H1 (cell line): Measurements from ENCODE around the gene DYNLRB1. TPM values are rescaled to one million over a fixed set of nuclear protein-coding genes. Genes with fewer than 3 reads are reported as not detected.

ENCODE experiments used
- CTCF ChIA-PET: fragments of 300-600 bp; sonication (Branson Sonifier 250); formaldehyde crosslinking; loops from one replicate; lab custom pipeline; 2021; ENCODE audit not compliant: partially characterized antibody; lab: Charles Lee
- POLR2A ChIA-PET: fragments of 300-600 bp; sonication (Branson Sonifier 250); formaldehyde crosslinking; loops from one replicate; lab custom pipeline; 2021; ENCODE audit warnings: inconsistent platforms; ENCODE audit not compliant: partially characterized antibody; lab: Charles Lee
- DNase-seq, 2 experiments: peaks; one replicate each; pipeline versions ENCODE4 v3.0.0 to v3.0.0-alpha.2; 2010 to 2022; ENCODE audit warnings: low spot score in 2 of 2, low read depth in 1 of 2, mixed read lengths in 1 of 2
- FAIRE-seq: peaks from 2 replicates; lab custom pipeline; 2011; peaks lifted over from hg19 to GRCh38; lab: Jason Lieb, UNC
- H2AFZ ChIP-seq: 2 replicates; pipeline ENCODE4 v1.8.1; 2012; ENCODE audit warnings: low read length, inconsistent platforms
- H2AK5ac ChIP-seq: 2 replicates; pipeline ENCODE4 v1.6.1; 2013; ENCODE audit warnings: low read depth, low read length
- H2BK120ac ChIP-seq: replicated peaks from 2 replicates; pipeline ENCODE3; 2013; ENCODE audit warnings: low read depth, low read length, inconsistent platforms
- H2BK12ac ChIP-seq: 2 replicates; pipeline ENCODE4 v1.6.1; 2013; ENCODE audit warnings: low read depth, low read length
- H2BK15ac ChIP-seq: 2 replicates; pipeline ENCODE4 v1.6.1; 2013; ENCODE audit warnings: low read length
- H2BK20ac ChIP-seq: 2 replicates; pipeline ENCODE4 v1.6.1; 2013; ENCODE audit warnings: low read length
- H2BK5ac ChIP-seq: 2 replicates; pipeline ENCODE4 v1.6.1; 2013; ENCODE audit warnings: low read depth, low read length
- H3K14ac ChIP-seq: 2 replicates; pipeline ENCODE4 v1.6.1; 2013; ENCODE audit warnings: inconsistent platforms; ENCODE audit not compliant: insufficient read length
- H3K18ac ChIP-seq: 2 replicates; pipeline ENCODE4 v1.6.1; 2013; ENCODE audit warnings: low read length; ENCODE audit errors: extremely low read depth
- H3K23ac ChIP-seq: 2 replicates; pipeline ENCODE4 v1.6.1; 2013; ENCODE audit warnings: inconsistent platforms; ENCODE audit not compliant: insufficient read length
- H3K23me2 ChIP-seq: 2 replicates; pipeline ENCODE4 v1.6.1; 2013; ENCODE audit warnings: low read depth, low read length
- H3K27ac ChIP-seq: 2 replicates; pipeline ENCODE4 v1.6.1; 2011; ENCODE audit warnings: low read depth, low read length, inconsistent platforms
- H3K27me3 ChIP-seq, 4 experiments: replicated peaks in 1 of 4; 1 replicate in 1 of 4; 2 replicates in 3 of 4; pipeline versions ENCODE4 v1.6.1 to v1.8.1; 2011 to 2013; ENCODE audit warnings: low read length in 3 of 4, mild to moderate bottlenecking in 3 of 4, inconsistent platforms in 2 of 4, mixed read lengths in 2 of 4, moderate library complexity in 1 of 4; ENCODE audit not compliant: control insufficient read depth in 3 of 4, insufficient read depth in 3 of 4; ENCODE audit errors: extremely low read depth in 1 of 4
- H3K36me3 ChIP-seq, 4 experiments: 2 replicates each; pipeline versions ENCODE4 v1.6.1 to v1.8.1; 2011 to 2013; ENCODE audit warnings: mild to moderate bottlenecking in 4 of 4, low read length in 3 of 4, moderate library complexity in 2 of 4, control low read depth in 1 of 4, inconsistent platforms in 1 of 4; ENCODE audit not compliant: insufficient read depth in 4 of 4, control insufficient read depth in 2 of 4
- H3K4ac ChIP-seq: replicated peaks from 2 replicates; pipeline ENCODE3; 2013; ENCODE audit warnings: low read length, low read depth, mixed read lengths, inconsistent platforms; ENCODE audit not compliant: insufficient read length
- H3K4me1 ChIP-seq, 4 experiments: replicated peaks in 1 of 4; 1 replicate in 1 of 4; 2 replicates in 3 of 4; pipeline versions ENCODE4 v1.6.1 to v1.8.1; 2011 to 2013; ENCODE audit warnings: low read length in 3 of 4, inconsistent platforms in 2 of 4, mixed read lengths in 1 of 4; ENCODE audit not compliant: insufficient read depth in 4 of 4, control insufficient read depth in 3 of 4
- H3K4me2 ChIP-seq, 2 experiments: 2 replicates each; pipeline versions ENCODE4 v1.6.1 to v1.8.1; 2011 to 2013; ENCODE audit warnings: low read depth in 2 of 2, low read length in 2 of 2, control low read depth in 1 of 2, inconsistent platforms in 1 of 2, mild to moderate bottlenecking in 1 of 2; ENCODE audit not compliant: insufficient read depth in 1 of 2
- H3K4me3 ChIP-seq, 4 experiments: fragments of 200-600, 300-600 bp in 1 of 4; sonication (generic), shearing (Covaris generic), sonication (Bioruptor Twin) in 1 of 4; 2 replicates each; pipeline versions ENCODE4 v1.5.1 to v1.8.1; 2011 to 2016; ENCODE audit warnings: low read length in 4 of 4, low read depth in 3 of 4, control low read depth in 2 of 4, inconsistent platforms in 2 of 4, mild to moderate bottlenecking in 2 of 4, mixed read lengths in 1 of 4, moderate library complexity in 1 of 4; ENCODE audit not compliant: insufficient read depth in 2 of 4; ENCODE audit errors: extremely low read depth in 1 of 4
- H3K56ac ChIP-seq: replicated peaks from 2 replicates; pipeline ENCODE3; 2013; ENCODE audit warnings: low read depth, mild to moderate bottlenecking, mixed read lengths, low read length, inconsistent platforms; ENCODE audit not compliant: insufficient read length
- H3K79me1 ChIP-seq: 2 replicates; pipeline ENCODE4 v1.6.1; 2013; ENCODE audit warnings: low read depth, low read length, control low read depth
- H3K79me2 ChIP-seq, 2 experiments: 2 replicates each; pipeline versions ENCODE4 v1.6.1 to v1.8.1; 2012 to 2013; ENCODE audit warnings: low read length in 2 of 2, mild to moderate bottlenecking in 2 of 2, inconsistent platforms in 1 of 2; ENCODE audit not compliant: insufficient read depth in 2 of 2, control insufficient read depth in 1 of 2
- H3K9ac ChIP-seq, 4 experiments: replicated peaks in 1 of 4; 1 replicate in 1 of 4; 2 replicates in 3 of 4; pipeline versions ENCODE4 v1.6.1 to v1.8.1; 2011 to 2013; ENCODE audit warnings: low read depth in 3 of 4, low read length in 3 of 4, control low read depth in 2 of 4, mild to moderate bottlenecking in 2 of 4, moderate library complexity in 2 of 4, inconsistent platforms in 1 of 4; ENCODE audit errors: extremely low read depth in 1 of 4
- H3K9me3 ChIP-seq, 2 experiments: 2 replicates each; pipeline versions ENCODE4 v1.6.1 to v1.8.1; 2012 to 2013; ENCODE audit warnings: mild to moderate bottlenecking in 2 of 2, moderate library complexity in 2 of 2, control low read depth in 1 of 2, inconsistent platforms in 1 of 2, low read depth in 1 of 2, low read length in 1 of 2, mixed read lengths in 1 of 2; ENCODE audit not compliant: insufficient read depth in 2 of 2
- H4K20me1 ChIP-seq, 2 experiments: replicated peaks in 1 of 2; 2 replicates each; pipeline versions ENCODE3 to v1.8.1; 2011 to 2013; ENCODE audit warnings: inconsistent platforms in 2 of 2, low read length in 2 of 2, mild to moderate bottlenecking in 1 of 2; ENCODE audit not compliant: insufficient read depth in 2 of 2, control insufficient read depth in 1 of 2
- H4K5ac ChIP-seq: 2 replicates; pipeline ENCODE4 v1.6.1; 2013; ENCODE audit warnings: low read length, low read depth, mixed read lengths, inconsistent platforms; ENCODE audit not compliant: insufficient read length
- H4K8ac ChIP-seq: 2 replicates; pipeline ENCODE4 v1.8.0; 2013; ENCODE audit warnings: mild to moderate bottlenecking, moderate library complexity, low read length, inconsistent platforms; ENCODE audit not compliant: insufficient read depth; ENCODE audit errors: extremely low read depth
- H4K91ac ChIP-seq: replicated peaks from 2 replicates; pipeline ENCODE3; 2013; ENCODE audit warnings: low read length, mixed read lengths, inconsistent platforms; ENCODE audit not compliant: insufficient read length
- ASH2L ChIP-seq: fragments of 200-600, 300-600 bp; sonication (generic); IDR thresholded peaks from one replicate; pipeline ENCODE4 v1.7.1; 2017; ENCODE audit warnings: low read length
- BACH1 ChIP-seq: IDR thresholded peaks from 2 replicates; pipeline ENCODE4 v1.6.1; 2012; ENCODE audit warnings: low read length, improper control_type of control experiment
- FOSL1 ChIP-seq: IDR thresholded peaks from 2 replicates; pipeline ENCODE4 v1.6.1; 2011; ENCODE audit warnings: mild to moderate bottlenecking, low read depth, low read length, moderate library complexity; ENCODE audit not compliant: insufficient read depth
- HDAC2 ChIP-seq, 2 experiments: fragments of 300-600 bp in 1 of 2; sonication (generic) in 1 of 2; IDR thresholded peaks; 2 replicates each; pipeline ENCODE4 v1.6.1; 2011 to 2012; ENCODE audit warnings: low read depth in 2 of 2, low read length in 2 of 2, mild to moderate bottlenecking in 2 of 2, moderate library complexity in 2 of 2, borderline replicate concordance in 1 of 2, inconsistent platforms in 1 of 2
- RBBP5 ChIP-seq: IDR thresholded peaks from 2 replicates; pipeline ENCODE4 v1.7.1; 2012; ENCODE audit warnings: low read depth, mild to moderate bottlenecking, inconsistent platforms, low read length, moderate library complexity, borderline replicate concordance
- SIN3A ChIP-seq, 2 experiments: IDR thresholded peaks in 1 of 2; conservative IDR thresholded peaks in 1 of 2; 2 replicates each; pipeline ENCODE4 v1.6.1; 2011 to 2012; ENCODE audit warnings: low read length in 2 of 2, improper control_type of control experiment in 1 of 2, low read depth in 1 of 2, mild to moderate bottlenecking in 1 of 2
- ZNF274 ChIP-seq: IDR thresholded peaks from 2 replicates; pipeline ENCODE4 v1.7.0; 2012; ENCODE audit warnings: low read length, borderline replicate concordance; ENCODE audit errors: extremely low read depth
- WGBS, 2 experiments: shearing (Covaris generic) in 1 of 2; methylation state at CpG; one replicate each; pipeline versions ENCODE4 v1.1.6 to v1.1.7; 2013 to 2015; ENCODE audit warnings: low lambda C conversion rate in 2 of 2, mixed read lengths in 2 of 2, inconsistent platforms in 1 of 2, low coverage in 1 of 2, missing lambda C conversion rate in 1 of 2; ENCODE audit not compliant: insufficient replicate concordance in 2 of 2, insufficient coverage in 1 of 2, insufficient read length in 1 of 2; ENCODE audit errors: extremely low coverage in 1 of 2, missing lambda C conversion rate in 1 of 2; 5-methylcytosine and 5-hydroxymethylcytosine counted together
- polyA plus RNA-seq, 7 experiments: library from polyadenylated mRNA; depleted of rRNA in 3 of 7; stranded (reverse) in 5 of 7; unstranded in 2 of 7; fragments of >200 nt in 5 of 7; fragments of 200-250 nt in 2 of 7; gene quantifications; 1 replicate in 5 of 7; 2 replicates in 1 of 7; 4 replicates in 1 of 7; pipeline versions ENCODE4 v1.2.1 to v1.2.3, GENCODE V29; 2011 to 2013; ENCODE audit warnings: missing spikeins in 2 of 7, mixed read lengths in 2 of 7
- total RNA-seq: library from RNA; stranded (reverse); fragmentation: NEBNext Ultra II Directional; extraction: Animal tissue kit (Norgen Biotek cat#: 25700); gene quantifications from 2 replicates; pipeline ENCODE4 v1.2.1, GENCODE V29; 2021
- TF ChIP-seq, protein P1 (sequence below): IDR thresholded peaks from 2 replicates; pipeline ENCODE4 v1.6.1; 2011; ENCODE audit warnings: low read length, improper control_type of control experiment

Gene DYNLRB1
- total and polyA plus RNA-seq, 2 of the 8 experiments (the other 6 are each of a cell fraction or from before 2014, with no cell fraction given) = 109 to 214 TPM

DNA sequence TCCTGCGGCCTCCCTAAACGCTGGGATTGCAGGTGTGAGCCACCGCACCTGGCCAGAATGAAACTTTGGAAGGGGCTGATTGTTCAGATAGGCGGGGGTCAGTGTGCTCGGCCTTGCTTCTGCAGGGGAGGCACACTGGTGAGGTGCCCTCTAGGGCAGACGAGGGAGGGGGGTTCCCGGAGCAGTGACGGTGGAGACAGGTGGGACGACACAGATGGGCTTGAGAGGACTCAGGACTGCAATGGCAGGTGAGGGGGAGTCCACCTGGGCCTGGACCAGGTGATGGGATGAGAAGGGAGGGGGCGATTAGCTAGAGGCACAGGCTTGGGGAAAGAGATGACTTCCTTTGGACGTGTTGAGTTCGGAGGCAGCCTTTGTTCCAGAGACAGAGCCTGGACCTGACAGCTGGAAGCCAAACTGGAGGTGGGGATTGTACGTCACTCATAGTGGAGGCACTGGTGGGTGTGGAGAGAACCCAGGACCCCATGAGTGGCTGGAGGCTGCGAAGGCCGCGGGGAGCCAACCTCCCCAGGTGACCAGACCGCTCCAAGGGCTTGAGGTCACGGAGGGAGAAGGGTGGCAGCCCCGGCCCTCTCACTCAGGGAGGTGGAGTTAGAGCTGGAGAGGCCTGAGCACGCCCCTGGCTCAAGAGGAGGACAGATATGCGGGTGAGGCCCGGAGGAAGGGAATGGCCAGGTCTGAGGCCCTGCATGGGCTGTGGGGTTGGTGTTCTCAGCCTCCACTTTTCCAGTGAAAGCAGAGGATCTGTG is 31.8 kb downstream of the DYNLRB1 start:
- no peaks in the 10 kb centered on the region for H3K9me3 ChIP-seq
- no peak overlapping the region for H3K9ac ChIP-seq
- H3K4me2 ChIP-seq = no peak overlapping the region
- no peak for DNase-seq
- peak overlapping the region; percentile 86 for H4K8ac ChIP-seq
- H3K18ac ChIP-seq = no peak overlapping the region
- no peak overlapping the region for H3K4ac ChIP-seq
- no peaks in the 10 kb centered on the region for H4K20me1 ChIP-seq
- no peaks in the 10 kb centered on the region for H3K79me1 ChIP-seq
- H3K56ac ChIP-seq = no peak overlapping the region
- no peak for FAIRE-seq
- no peak overlapping the region for H3K14ac ChIP-seq
- H2BK5ac ChIP-seq = no peak overlapping the region
- H3K23ac ChIP-seq = no peak overlapping the region
- TF ChIP-seq HDAC2 (IDR thresholded peaks at IDR 0.05; ENCODE audit: borderline replicate concordance in 1 of 2, low read depth in 2 of 2, low read length in 2 of 2) = no peak
- no peak for TF ChIP-seq ASH2L
- TF ChIP-seq RBBP5 = no peak
- no peak for TF ChIP-seq FOSL1
- TF ChIP-seq ZNF274 = no peak
- TF ChIP-seq SIN3A (conservative IDR thresholded peaks at IDR 0.05 in 1 of 2, IDR thresholded peaks at IDR 0.05 in 1 of 2; ENCODE audit: low read depth in 1 of 2, low read length in 2 of 2) = no peak
- TF ChIP-seq, protein P1, sequence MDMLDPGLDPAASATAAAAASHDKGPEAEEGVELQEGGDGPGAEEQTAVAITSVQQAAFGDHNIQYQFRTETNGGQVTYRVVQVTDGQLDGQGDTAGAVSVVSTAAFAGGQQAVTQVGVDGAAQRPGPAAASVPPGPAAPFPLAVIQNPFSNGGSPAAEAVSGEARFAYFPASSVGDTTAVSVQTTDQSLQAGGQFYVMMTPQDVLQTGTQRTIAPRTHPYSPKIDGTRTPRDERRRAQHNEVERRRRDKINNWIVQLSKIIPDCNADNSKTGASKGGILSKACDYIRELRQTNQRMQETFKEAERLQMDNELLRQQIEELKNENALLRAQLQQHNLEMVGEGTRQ = no peak
- no peak for TF ChIP-seq BACH1
- TF ChIP-seq, all 59 proteins: peak for 0
- no peak overlapping the region for H2BK120ac ChIP-seq
- ChIA-PET POLR2A (interaction anchor here (0.6 to 1.6 kb wide), 3 partner anchors 10 to 1539 kb away, joined by 3 to 5 read pairs (median 4); no protein-coding TSS in a partner anchor), CTCF (interaction anchor here (0.6 to 4.3 kb wide), 8 partner anchors 9 to 595 kb away, joined by 3 to 24 read pairs (median 4); no protein-coding TSS in a partner anchor)
- no peak overlapping the region for H2AFZ ChIP-seq
- H3K23me2 ChIP-seq = peaks cover 5% of the 10 kb centered on the region; the same call in 1 of the 2 replicates
- no peak overlapping the region for H2BK12ac ChIP-seq
- no peak overlapping the region for H3K27ac ChIP-seq
- H3K79me2 ChIP-seq = no peaks in the 10 kb centered on the region
- no peak overlapping the region for H4K5ac ChIP-seq
- H3K36me3 ChIP-seq = no peaks in the 10 kb centered on the region
- WGBS, 2 experiments = 90% methylated on average over 22 of the region's 22 CpGs; no CpG with 5 or more reads in 1 of the 2 experiments
- no peak overlapping the region for H2AK5ac ChIP-seq
- H4K91ac ChIP-seq = no peak overlapping the region
- no peak overlapping the region for H2BK20ac ChIP-seq
- no peak overlapping the region for H2BK15ac ChIP-seq
- H3K4me3 ChIP-seq = no peak overlapping the region
- peaks cover 0 to 17% (median 2%) of the 10 kb centered on the region in 4 experiments; a peak in 5 of 7 replicates for H3K4me1 ChIP-seq
- no peaks in the 10 kb centered on the region for H3K27me3 ChIP-seq
